Measurements from ENCODE around the gene HLA-F. TPM values are rescaled to one million over a fixed set of nuclear protein-coding genes. Genes with fewer than 3 reads are reported as not detected.

HLA-F gene
- total and polyA plus RNA-seq, 12 donors = 24.0 to 191 (median 31.9) TPM

GRCh38 chr6:29751480-29751879, 28.2 kb downstream of the HLA-F start:
- peak overlapping the region in 7 of 10 donors; percentile 57 to 82 (median 77) for H3K4me3 ChIP-seq
- H3K9me3 ChIP-seq = no peaks in the 10 kb centered on the region
- H3K27me3 ChIP-seq = no peaks in the 10 kb centered on the region
- WGBS, 2 donors = 89 to 93% methylated on average over 3 of the region's 3 CpGs
- no peak for TF ChIP-seq CTCF (IDR thresholded peaks at IDR 0.05)
- no peaks in the 10 kb centered on the region for H3K36me3 ChIP-seq
- peaks cover 9 to 38% (median 34%) of the 10 kb centered on the region in 9 donors for H3K4me1 ChIP-seq
- DNase-seq (no peak), ATAC-seq (no peak)
- H3K27ac ChIP-seq = peak overlapping the region in 9 of 10 donors; percentile 87 to 98 (median 96)
- intact Hi-C loops (cut with DNase I) = loop anchor here in 7 of 10 donors (5.0 to 10.0 kb wide), 4 partner anchors 39 to 97 kb away; partner anchors contain the start of gene MOG (in 2 of the 7)

- H3K27ac ChIP-seq = peak overlapping the region; percentile 75 to 98 (median 96)
- peak overlapping the region; percentile 37 to 82 (median 73) for H3K4me3 ChIP-seq
- no peaks in the 10 kb centered on the region for H3K36me3 ChIP-seq
- intact Hi-C loops (cut with DNase I) = loop anchor here in 7 of 10 donors (1.0 to 10.0 kb wide), 8 partner anchors 14 to 98 kb away; partner anchors contain the start of genes HLA-F (in 2 of the 7) and MOG (in 2 of the 7)
- ATAC-seq (peak; percentile 84 to 91 (median 86)), DNase-seq (peak; percentile 89 to 90)
- WGBS, 2 donors = 1% methylated on average over 64 of the region's 64 CpGs
- no peaks in the 10 kb centered on the region for H3K27me3 ChIP-seq
- peaks cover 9 to 36% (median 32%) of the 10 kb centered on the region in 9 donors for H3K4me1 ChIP-seq
- TF ChIP-seq CTCF (IDR thresholded peaks at IDR 0.05) = peak; percentile 87 to 99 (median 93)
- no peaks in the 10 kb centered on the region for H3K9me3 ChIP-seq
Observed at GRCh38 chr6:29752451-29753308, 29.4 kb downstream of the HLA-F start.

GRCh38 chr6:29753309-29753644, 30.0 kb downstream of the HLA-F start:
- TF ChIP-seq CTCF (IDR thresholded peaks at IDR 0.05) = peak in 1 of 9 donors; percentile 18
- Histone ChIP-seq H3K9me3 (no peaks in the 10 kb centered on the region), H3K27me3 (no peaks in the 10 kb centered on the region), H3K27ac (peak overlapping the region; percentile 75 to 98 (median 96)), H3K36me3 (no peaks in the 10 kb centered on the region), H3K4me1 (peaks cover 9 to 30% (median 28%) of the 10 kb centered on the region in 9 donors), H3K4me3 (peak overlapping the region in 9 of 10 donors; percentile 37 to 82 (median 76))
- DNase-seq (no peak), ATAC-seq (no peak)
- WGBS, 2 donors = 18 to 22% methylated on average over 4 of the region's 4 CpGs
- intact Hi-C loops (cut with DNase I) = loop anchor here in 7 of 10 donors (1.0 to 10.0 kb wide), 7 partner anchors 15 to 98 kb away; partner anchors contain the start of genes MOG (in 2 of the 7) and HLA-F (in 1 of the 7)

- H3K36me3 ChIP-seq = no peaks in the 10 kb centered on the region
- H3K27ac ChIP-seq = no peak overlapping the region
- H3K9me3 ChIP-seq = no peaks in the 10 kb centered on the region
- TF ChIP-seq CTCF (IDR thresholded peaks at IDR 0.05) = no peak
- intact Hi-C loops (cut with DNase I) = loop anchor here in 3 of 10 donors (10.0 kb wide), 2 partner anchors 51 to 101 kb away; partner anchors contain the start of gene MOG (in 2 of the 3)
- H3K4me1 ChIP-seq = peaks cover 0 to 19% (median 15%) of the 10 kb centered on the region in 9 donors
- WGBS, 2 donors = 61 to 63% methylated on average over 23 of the region's 23 CpGs
- ATAC-seq (no peak), DNase-seq (no peak)
- H3K27me3 ChIP-seq = no peaks in the 10 kb centered on the region
- H3K4me3 ChIP-seq = no peak overlapping the region
Observed at GRCh38 chr6:29755295-29755871, 32.1 kb downstream of the HLA-F start.
